ENCODE measurements around the gene SCFD2. TPM values are rescaled to one million over a fixed set of nuclear protein-coding genes. Genes with fewer than 3 reads are reported as not detected.

SCFD2 gene
- total and polyA plus RNA-seq, 7 donors = 3.7 to 16.6 (median 10.7) TPM

GRCh38 chr4:52948057-52948423 is 417.8 kb downstream of the SCFD2 start:
- Histone ChIP-seq H3K4me3 (no peak overlapping the region), H3K9me3 (no peaks in the 10 kb centered on the region), H3K27ac (no peak overlapping the region), H3K4me1 (no peaks in the 10 kb centered on the region), H3K36me3 (no peaks in the 10 kb centered on the region), H3K27me3 (no peaks in the 10 kb centered on the region)
- WGBS, 2 donors = 84 to 89% methylated on average over 5 of the region's 5 CpGs
- TF ChIP-seq POLR2AphosphoS5 (IDR thresholded peaks at IDR 0.05) = no peak
- no peak for TF ChIP-seq EP300 (IDR thresholded peaks at IDR 0.05)
- no peak for TF ChIP-seq POLR2A (IDR thresholded peaks at IDR 0.05)
- TF ChIP-seq CTCF (IDR thresholded peaks at IDR 0.05) = no peak
- no peak for DNase-seq
- intact Hi-C loops (cut with DNase I) = no loop called here

DNA sequence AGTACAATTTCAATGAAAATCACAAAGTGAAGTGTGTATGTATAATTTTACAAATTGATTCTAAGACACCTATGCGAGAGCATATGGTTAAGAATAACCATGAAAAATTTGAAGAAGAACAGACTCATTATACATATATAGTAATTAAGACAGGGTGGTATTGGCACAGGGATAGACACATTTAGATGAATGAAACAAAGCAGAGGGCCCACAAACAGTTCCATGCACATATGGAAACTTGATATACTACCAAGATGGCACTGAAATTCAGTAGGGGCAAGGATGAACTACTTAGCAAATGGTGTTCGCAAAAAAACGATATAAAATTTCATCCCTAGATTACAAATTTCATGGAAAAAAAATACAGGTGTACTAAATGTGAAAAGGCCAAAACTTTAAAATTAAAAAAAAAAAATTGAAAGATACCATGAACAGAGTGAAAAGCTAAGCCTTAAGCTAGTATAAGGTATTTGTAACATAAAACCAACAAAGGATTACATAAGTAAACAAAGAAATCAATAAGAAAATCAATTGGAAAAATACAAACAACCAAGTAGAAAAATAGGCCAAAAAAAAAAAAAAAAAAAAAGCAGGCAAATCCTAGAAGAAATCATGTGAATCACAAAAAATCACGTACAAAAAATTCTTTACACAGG is 418.3 kb downstream of the SCFD2 start:
- no peak for DNase-seq
- intact Hi-C loops (cut with DNase I) = no loop called here
- TF ChIP-seq EP300 (IDR thresholded peaks at IDR 0.05) (no peak), CTCF (IDR thresholded peaks at IDR 0.05) (no peak), POLR2AphosphoS5 (IDR thresholded peaks at IDR 0.05) (no peak), POLR2A (IDR thresholded peaks at IDR 0.05) (no peak)
- H3K27ac ChIP-seq = no peak overlapping the region
- no peaks in the 10 kb centered on the region for H3K36me3 ChIP-seq
- H3K27me3 ChIP-seq = no peaks in the 10 kb centered on the region
- 96 to 97% methylated on average over 4 of the region's 4 CpGs for WGBS, 2 donors
- H3K4me3 ChIP-seq = no peak overlapping the region
- no peaks in the 10 kb centered on the region for H3K4me1 ChIP-seq
- no peaks in the 10 kb centered on the region for H3K9me3 ChIP-seq

GRCh38 chr4:52946855-52947254 is 419.0 kb downstream of the SCFD2 start:
- Histone ChIP-seq H3K27me3 (no peaks in the 10 kb centered on the region), H3K4me3 (no peak overlapping the region), H3K27ac (no peak overlapping the region), H3K36me3 (no peaks in the 10 kb centered on the region), H3K9me3 (no peaks in the 10 kb centered on the region), H3K4me1 (no peaks in the 10 kb centered on the region)
- TF ChIP-seq EP300 (IDR thresholded peaks at IDR 0.05) (no peak), CTCF (IDR thresholded peaks at IDR 0.05) (no peak), POLR2A (IDR thresholded peaks at IDR 0.05) (no peak), POLR2AphosphoS5 (IDR thresholded peaks at IDR 0.05) (no peak)
- intact Hi-C loops (cut with DNase I) = no loop called here
- 93% methylated on average over 4 of the region's 4 CpGs for WGBS, 2 donors
- no peak for DNase-seq

GRCh38 chr4:52945982-52946381 is 419.9 kb downstream of the SCFD2 start:
- intact Hi-C loops (cut with DNase I) = no loop called here
- no peak for TF ChIP-seq EP300 (IDR thresholded peaks at IDR 0.05)
- no peak for TF ChIP-seq CTCF (IDR thresholded peaks at IDR 0.05)
- TF ChIP-seq POLR2AphosphoS5 (IDR thresholded peaks at IDR 0.05) = no peak
- no peak for TF ChIP-seq POLR2A (IDR thresholded peaks at IDR 0.05)
- H3K4me1 ChIP-seq = no peaks in the 10 kb centered on the region
- H3K4me3 ChIP-seq = no peak overlapping the region
- H3K36me3 ChIP-seq = no peaks in the 10 kb centered on the region
- 95 to 96% methylated on average over 2 of the region's 2 CpGs for whole genome bisulfite sequencing, 2 donors
- H3K27ac ChIP-seq = no peak overlapping the region
- H3K9me3 ChIP-seq = no peaks in the 10 kb centered on the region
- DNase-seq = no peak
- no peaks in the 10 kb centered on the region for H3K27me3 ChIP-seq

DNA sequence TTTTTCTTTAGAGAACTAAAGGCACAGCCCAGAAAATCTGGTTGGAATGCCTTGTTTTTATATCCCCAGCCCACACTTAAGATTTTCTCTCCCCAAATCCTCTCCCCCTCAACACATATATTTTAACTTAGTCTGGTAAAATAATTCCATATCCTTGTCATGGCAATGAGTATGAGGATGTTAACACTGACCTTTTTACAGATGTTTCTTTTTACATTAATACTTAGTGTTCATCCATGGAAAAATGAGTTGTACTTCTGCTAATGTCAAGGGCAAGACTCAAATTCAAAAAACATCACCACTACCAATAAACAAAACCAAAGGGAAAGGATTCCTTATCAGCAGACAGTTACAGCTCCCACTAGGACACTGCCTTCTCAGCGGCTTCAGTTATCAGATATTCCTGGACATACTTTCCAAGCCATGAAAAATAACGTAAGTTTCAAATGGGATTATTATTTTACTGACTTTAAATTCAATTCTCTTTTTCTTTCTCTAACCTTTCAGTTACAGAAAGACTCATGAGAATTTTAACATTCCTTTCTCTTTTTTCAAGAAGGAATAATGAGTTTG is 420.4 kb downstream of the SCFD2 start:
- no peak overlapping the region for H3K27ac ChIP-seq
- H3K9me3 ChIP-seq = no peaks in the 10 kb centered on the region
- no peaks in the 10 kb centered on the region for H3K4me1 ChIP-seq
- 94 to 95% methylated on average over 2 of the region's 2 CpGs for WGBS, 2 donors
- no peaks in the 10 kb centered on the region for H3K36me3 ChIP-seq
- no peaks in the 10 kb centered on the region for H3K27me3 ChIP-seq
- no peak for TF ChIP-seq EP300 (IDR thresholded peaks at IDR 0.05)
- no peak for TF ChIP-seq CTCF (IDR thresholded peaks at IDR 0.05)
- TF ChIP-seq POLR2AphosphoS5 (IDR thresholded peaks at IDR 0.05) = no peak
- no peak for TF ChIP-seq POLR2A (IDR thresholded peaks at IDR 0.05)
- DNase-seq = no peak
- intact Hi-C loops (cut with DNase I) = no loop called here
- no peak overlapping the region for H3K4me3 ChIP-seq

Measured in sigmoid colon (tissue), 7 donors.